GM12892 (cell line): Measurements from ENCODE around the gene HES5. TPM values are rescaled to one million over a fixed set of nuclear protein-coding genes. Genes with fewer than 3 reads are reported as not detected.
"Not testable (repeated sequence)": the region's sequence is repeated elsewhere in the genome, so short reads cannot be mapped to it uniquely, and the experiment has no call there.

Experiments
- DNase-seq: peaks from one replicate; pipeline ENCODE4 v3.0.0; 2011; ENCODE audit not compliant: insufficient read length
- FAIRE-seq: peaks from 2 replicates; lab custom pipeline; 2011; peaks lifted over from hg19 to GRCh38; lab: Jason Lieb, UNC
- POLR2A ChIP-seq: IDR thresholded peaks from 2 replicates; pipeline ENCODE4 v1.6.1; 2011; ENCODE audit warnings: low read depth, low read length, control low read depth
- POLR2AphosphoS5 ChIP-seq: IDR thresholded peaks from 2 replicates; pipeline ENCODE4 v1.6.1; 2011; ENCODE audit warnings: low read depth, low read length, control low read depth
- TAF1 ChIP-seq: IDR thresholded peaks from 2 replicates; pipeline ENCODE4 v1.6.1; 2011; ENCODE audit warnings: low read depth, mild to moderate bottlenecking, control low read depth, low read length, borderline replicate concordance
- polyA plus RNA-seq: library from polyadenylated mRNA; unstranded; fragments of >200 nt; gene quantifications from one replicate; pipeline ENCODE4 v1.2.1, GENCODE V29; 2012; ENCODE audit warnings: missing spikeins, inconsistent platforms; ENCODE audit not compliant: missing spikeins

HES5 gene, protein sequence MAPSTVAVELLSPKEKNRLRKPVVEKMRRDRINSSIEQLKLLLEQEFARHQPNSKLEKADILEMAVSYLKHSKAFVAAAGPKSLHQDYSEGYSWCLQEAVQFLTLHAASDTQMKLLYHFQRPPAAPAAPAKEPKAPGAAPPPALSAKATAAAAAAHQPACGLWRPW
- polyA plus RNA-seq = not detected

DNA sequence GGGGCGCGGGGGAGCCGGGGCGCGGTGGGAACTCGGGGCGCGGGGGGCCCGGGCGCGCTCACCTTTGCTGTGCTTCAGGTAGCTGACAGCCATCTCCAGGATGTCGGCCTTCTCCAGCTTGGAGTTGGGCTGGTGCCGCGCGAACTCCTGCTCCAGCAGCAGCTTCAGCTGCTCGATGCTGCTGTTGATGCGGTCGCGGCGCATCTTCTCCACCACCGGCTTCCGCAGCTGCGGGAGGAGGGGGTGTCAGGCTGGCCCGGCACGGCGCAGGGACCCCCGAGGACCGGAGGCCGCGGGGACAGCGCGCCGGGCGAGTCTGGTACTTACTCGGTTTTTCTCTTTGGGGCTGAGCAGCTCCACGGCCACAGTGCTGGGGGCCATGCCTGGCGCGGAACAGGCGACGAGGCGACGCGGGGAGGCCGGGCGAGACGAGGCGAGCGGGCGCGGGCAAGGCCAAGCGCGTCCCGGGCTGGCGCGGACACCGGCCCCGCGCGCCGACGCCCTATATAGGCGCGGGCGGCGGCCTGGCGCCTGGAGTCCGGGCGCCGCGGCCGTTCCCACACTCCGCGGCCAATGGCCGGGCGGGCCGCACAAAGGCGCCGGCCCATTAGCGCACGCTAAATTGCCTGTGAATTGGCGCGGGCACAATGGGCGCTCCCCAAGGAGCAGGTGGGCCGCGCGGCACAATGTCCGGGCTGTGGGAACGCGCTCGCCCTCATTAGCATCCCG, at the start of gene HES5:
TSS of gene HES5 (minus strand) at position 480 of the 729 bp plus-strand sequence. CDS start at position 381, 99 bp downstream.
- FAIRE-seq (no peak), DNase-seq (no peak)
- TF ChIP-seq TAF1 (no peak), POLR2AphosphoS5 (no peak), POLR2A (no peak)

DNA sequence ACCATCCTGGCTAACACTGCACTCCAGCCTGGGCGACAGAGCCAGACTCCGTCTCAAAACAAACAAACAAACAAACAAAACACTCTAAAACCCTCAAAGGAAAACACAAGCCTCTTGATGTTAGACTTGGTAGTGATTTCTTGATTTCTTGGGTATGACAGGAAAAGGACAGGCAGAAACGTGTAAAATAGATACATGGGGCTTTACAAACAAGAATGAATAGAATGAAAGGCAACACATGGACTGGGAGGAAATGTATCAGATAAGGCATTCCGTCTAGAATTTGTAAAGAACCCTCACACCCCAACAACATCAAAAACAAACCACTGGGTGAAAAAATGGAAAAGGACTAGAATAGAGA, 48.7 kb upstream of the HES5 start:
- no peak for FAIRE-seq

DNA sequence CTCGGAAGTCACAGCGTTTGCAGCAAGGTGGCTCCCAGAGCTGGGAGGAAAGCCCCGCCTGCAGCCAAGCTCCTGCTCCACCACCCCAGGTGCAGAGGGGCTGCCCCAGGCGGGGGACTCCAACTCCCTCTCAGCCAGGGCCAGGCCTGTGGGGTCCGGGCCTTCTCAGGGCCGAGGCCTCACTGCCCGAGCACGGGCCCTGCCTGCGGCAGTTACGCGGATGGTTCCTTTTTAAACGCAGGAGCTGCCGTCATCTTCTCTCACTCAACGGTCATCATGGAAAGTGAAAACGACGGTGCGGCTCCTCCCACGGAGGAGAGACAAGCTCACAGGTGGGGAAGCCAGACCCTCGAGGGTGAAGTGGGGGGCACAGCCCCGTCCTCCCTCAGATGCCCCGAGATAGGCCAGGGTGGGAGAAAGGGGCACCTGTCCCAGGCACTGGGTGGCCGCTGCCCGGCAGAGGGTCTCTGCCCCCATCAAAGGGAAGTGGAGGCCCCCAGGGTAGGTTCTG, 47.6 kb upstream of the HES5 start:
- DNase-seq = not testable (repeated sequence)
- FAIRE-seq = peak; percentile 100

More for the DNA sequence above, 48.7 kb upstream of the HES5 start:
- no peak for TF ChIP-seq TAF1
- no peak for TF ChIP-seq POLR2A
- TF ChIP-seq POLR2AphosphoS5 = no peak
- no peak for DNase-seq

DNA sequence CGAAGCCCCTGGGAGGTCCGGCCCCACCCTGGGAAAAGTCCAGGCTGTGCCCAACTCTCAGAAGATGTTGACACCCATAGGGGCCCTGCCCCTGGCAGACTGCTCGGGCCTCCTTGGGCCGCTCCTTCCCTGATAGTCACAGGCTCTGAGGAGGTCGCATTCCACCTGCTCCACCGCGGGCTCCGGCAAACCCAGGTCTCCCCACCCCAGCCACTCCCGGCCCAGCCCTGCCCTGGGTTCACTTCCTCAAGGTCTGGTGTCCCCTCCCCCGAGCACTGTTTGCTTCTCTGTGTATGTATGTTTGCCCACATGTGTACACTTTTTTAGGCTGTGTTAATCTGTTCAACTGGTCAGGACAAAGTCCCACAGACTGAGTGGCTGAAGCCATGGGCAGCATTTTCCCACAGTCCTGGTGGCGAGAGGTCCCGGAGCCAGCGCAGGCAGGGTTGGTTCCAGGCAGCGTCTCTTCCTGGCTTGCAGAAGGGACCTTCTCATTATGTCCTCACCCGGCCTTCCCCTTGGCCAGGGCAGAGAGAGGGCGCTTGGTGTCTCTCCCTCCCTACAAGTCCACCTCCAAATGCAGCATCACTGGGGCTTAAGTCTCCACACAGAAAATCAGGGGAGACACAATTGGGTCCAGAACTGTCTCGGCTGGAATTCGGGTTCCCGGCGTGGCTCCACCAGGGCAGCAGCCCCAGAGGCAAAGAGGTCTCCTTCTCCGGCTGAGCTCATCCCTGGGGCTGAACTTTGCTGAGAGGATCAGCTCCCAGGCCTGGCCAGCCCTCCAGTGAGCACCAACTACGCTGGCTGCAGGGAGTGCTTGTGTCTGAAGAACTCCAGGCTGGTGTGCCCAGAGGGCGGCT, 46.0 kb upstream of the HES5 start:
- DNase-seq (no peak), FAIRE-seq (no peak)
- TF ChIP-seq POLR2AphosphoS5 (no peak), POLR2A (no peak), TAF1 (no peak)

More for the DNA sequence above, 47.6 kb upstream of the HES5 start:
- TF ChIP-seq POLR2A (0 out of 2 replicates have a peak, but pooled peaks have one; percentile 52), TAF1 (0 out of 2 replicates have a peak, but pooled peaks have one; percentile 4), POLR2AphosphoS5 (peak; percentile 47)

DNA sequence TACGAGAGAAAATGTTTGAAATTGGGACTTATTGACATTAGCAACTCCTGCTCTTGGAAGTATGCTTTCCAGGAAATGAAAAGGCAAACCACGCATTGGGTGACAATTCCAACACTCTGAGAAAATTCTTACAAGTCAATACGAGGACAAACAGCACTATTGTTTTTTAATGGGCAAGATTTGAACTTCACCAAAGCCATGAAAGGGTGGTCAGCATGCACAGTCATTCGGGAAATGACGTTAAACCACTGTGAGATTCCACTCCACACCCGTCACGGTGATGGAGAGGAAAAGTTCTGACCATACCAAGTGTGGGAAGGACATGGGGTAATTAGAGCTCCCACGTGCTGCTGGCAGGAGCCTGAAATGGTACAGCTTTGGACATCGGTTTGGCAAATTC, 44.3 kb upstream of the HES5 start:
- TF ChIP-seq POLR2A (no peak), POLR2AphosphoS5 (no peak), TAF1 (no peak)
- FAIRE-seq = no peak
- no peak for DNase-seq

DNA sequence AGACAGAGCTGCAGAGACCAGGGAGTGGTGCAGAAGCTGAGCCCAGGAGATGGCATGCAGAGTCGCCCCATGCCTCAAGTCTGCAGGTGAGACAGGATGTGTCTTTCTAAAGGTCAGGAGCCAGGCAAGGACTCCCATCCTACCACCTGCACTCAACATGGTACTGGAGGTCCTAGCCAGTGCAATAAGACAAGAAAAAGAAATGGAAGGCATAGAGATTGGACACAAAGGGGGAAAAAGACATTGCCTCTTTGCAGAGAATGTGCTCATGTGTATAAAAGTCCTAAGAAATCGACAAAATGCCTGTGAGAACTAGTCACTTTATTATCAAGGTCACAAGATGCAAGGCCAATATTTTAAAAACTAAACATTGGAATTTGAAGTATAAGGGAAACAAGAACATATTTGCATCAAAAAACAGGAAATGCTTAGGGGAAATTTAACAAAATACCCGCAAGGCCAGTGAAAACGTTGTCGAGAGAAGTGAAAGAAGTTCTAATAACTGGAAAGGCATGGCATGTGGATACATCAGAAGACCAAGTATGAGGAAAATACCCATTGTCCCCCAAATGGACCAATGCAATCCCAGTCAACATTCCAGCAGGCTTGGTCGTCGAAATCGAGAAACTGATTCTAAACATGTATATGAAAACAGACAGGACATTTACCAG, 43.3 kb upstream of the HES5 start:
- TF ChIP-seq POLR2A (no peak), POLR2AphosphoS5 (no peak), TAF1 (no peak)
- FAIRE-seq (no peak), DNase-seq (no peak)

DNA sequence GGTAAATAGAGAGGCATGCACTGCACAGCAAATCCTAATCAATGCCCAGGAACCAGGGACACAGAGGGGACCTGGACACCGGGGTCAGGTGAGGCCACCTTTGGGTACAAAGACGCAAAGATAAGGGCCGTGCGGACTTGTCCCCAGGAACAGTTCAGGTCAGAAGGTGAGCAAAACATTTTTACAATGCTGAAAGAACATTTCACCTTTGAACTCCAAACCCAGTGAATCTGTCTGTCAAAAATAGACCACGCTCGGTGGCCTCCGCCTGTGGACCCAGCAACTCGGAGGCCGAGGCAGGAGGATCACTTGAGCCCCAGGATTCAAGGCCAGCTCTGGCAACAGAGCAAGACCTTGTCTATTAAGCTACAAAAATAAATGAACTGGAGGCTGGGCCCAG, 41.3 kb upstream of the HES5 start:
- DNase-seq (no peak), FAIRE-seq (no peak)

DNA sequence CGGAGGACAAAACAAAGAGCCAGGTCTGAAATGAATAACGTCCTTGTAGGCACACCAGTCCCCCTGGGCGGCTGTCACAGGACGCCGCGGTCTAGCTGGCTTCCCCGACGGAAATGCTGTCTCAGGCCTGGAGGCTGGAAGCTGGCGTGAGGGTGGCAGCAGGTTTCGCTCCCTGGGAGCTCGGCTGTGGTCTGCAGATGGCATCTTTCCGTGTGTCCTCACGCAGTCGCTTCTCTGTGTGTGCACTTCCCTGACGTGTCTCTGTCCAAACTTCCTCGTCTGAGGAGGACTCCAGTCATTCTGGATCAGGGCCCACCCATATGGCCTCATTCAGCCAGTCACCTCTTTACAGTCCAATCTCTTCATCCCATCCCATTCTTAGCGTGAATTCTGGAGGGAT, 40.3 kb upstream of the HES5 start:
- TF ChIP-seq TAF1 (no peak), POLR2AphosphoS5 (no peak), POLR2A (no peak)
- FAIRE-seq (no peak), DNase-seq (no peak)

More for the DNA sequence above, 41.3 kb upstream of the HES5 start:
- TF ChIP-seq POLR2A = no peak
- no peak for TF ChIP-seq TAF1
- TF ChIP-seq POLR2AphosphoS5 = no peak

DNA sequence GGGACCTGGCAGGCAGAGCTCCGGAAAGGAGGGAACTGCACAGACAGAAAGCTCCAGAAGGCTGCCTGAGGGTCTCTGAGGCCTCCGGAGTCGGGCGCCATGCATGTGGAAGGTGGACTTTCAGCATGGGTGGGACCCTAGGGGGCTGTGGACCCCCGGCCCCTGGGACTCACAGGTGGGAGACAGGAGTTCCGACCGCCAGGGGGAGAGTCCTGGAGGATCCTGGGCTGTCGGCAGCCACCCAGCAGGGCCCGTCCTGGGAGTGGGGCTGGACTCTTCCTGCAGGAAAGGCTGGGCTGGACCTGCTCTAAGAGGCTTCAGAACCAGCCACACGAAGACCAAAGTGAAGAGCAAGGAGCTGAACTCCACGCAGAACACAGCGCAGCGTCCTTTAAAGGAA, 39.6 kb upstream of the HES5 start:
- not testable (repeated sequence) for DNase-seq, FAIRE-seq

DNA sequence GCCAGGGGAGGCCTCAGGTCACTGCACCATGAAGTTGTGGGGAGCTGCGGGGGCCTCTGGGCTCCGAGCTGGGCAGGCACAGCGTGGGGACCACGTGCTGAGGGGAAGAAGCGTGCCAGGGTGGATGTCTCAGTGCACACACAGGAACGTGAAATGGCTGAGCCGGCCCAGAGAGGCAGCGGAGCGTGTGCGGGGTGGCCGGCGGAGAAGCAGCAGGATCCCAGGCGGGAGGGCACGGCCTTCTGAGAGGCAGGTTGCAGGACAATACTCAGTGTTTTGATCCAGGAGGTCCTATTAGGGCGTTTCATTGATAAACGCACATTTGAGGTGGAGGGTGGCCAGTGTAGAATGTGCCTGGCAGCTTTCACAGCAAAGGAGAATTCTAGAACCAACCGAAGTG, 39.0 kb upstream of the HES5 start:
- DNase-seq = no peak
- TF ChIP-seq TAF1 (no peak), POLR2AphosphoS5 (no peak), POLR2A (no peak)
- no peak for FAIRE-seq

DNA sequence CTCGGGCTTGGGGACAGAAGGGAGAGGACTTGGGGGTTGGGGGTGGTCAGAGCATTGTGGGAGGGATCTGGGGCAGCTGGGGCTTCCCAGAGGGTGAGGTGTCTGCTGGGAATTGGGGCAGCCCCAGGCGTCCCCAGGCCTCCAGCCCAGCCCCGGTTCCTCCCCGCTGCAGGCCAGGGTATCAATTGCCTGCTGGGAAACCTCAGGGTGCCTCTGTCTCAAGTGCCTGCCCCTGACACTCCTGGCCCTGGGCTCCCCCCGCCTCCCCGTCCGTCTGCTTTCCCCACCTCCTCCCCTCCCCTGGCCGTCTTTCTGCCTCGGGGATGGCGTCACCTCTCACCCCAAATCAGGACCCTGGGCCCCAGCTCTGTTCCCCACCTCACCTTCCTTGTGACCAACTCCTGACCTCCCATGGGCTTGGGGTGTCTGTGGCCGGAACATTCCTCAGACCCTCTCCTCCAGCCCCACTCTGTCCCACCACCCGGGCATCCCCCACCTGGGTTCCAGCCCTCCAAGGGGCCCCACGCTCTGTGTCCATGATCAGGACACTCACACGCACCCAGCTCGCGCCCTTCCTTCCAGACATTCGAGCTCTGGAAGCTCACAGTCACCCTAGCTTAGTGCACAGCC, 38.2 kb upstream of the HES5 start:
- FAIRE-seq = peak; percentile 84
- DNase-seq = not testable (repeated sequence)
